ENCODE measurements around the gene TPR. TPM values are rescaled to one million over a fixed set of nuclear protein-coding genes. Genes with fewer than 3 reads are reported as not detected.

The TPR gene
- 77.7 and 81.8 TPM in 2 replicates for total RNA-seq

DNA sequence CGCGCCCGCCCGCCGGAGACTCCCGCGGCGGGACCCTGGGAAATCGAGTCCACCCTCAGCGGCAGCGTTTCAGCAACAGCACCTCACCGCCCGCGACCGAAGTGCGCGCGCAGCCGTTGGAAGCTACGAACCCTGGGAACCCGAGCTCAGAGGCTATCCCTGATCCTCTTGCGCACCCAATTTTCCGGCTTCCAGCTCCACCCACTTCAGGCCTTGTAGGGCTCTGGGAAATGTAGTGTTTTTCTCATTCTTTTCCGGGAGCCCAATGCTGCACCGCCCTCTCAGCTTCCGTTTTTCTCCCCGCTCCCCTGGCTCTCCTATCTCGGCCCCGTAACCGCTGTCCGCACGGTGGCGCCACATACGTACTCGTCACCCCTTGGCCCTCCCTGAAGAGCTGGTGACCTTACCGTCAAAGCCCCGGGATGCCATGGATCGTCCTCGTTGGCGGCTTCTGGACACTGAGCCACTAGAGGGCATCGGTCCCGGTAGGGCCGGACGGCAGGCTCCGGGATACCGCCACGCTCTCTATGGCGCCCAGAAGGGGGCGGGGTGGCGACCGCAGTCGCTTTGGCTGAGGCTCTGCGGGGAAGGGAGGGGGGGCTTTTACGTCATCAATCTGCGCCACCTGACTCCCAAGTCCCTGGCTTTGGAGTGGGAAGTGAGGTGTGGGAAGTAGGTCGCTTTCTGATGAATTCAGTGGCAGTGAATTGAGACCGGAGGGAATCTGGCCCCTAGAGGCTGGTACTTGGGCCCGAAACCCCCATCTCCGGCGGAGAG, at the start of gene TPR, which contains the start of gene ODR4:
Gene TPR, minus strand, starts transcription at position 102 of the 777 bp plus-strand sequence. CDS start 225 bp downstream, outside the sequence.
Gene ODR4, plus strand, starts transcription at position 687 of the 777 bp plus-strand sequence. CDS start 3,948 bp downstream, outside the sequence.

GRCh38 chr1:186295980-186296379, 79.1 kb downstream of the TPR start, which contains the start of gene PRG4:
Gene PRG4 (plus strand): TSS chr1:186296279.

Other genes starting within 250 kb of the TPR start
- not detected in 2 replicates for gene PRG4, start 79.0 kb downstream of the TPR start, total RNA-seq
- 18.4 and 20.3 TPM in 2 replicates for gene ODR4, start 585 bp upstream of the TPR start, total RNA-seq
- not detected in 2 replicates for gene PDC, start 85.9 kb upstream of the TPR start, total RNA-seq